ENCODE results near the gene TNN. TPM values are rescaled to one million over a fixed set of nuclear protein-coding genes. Genes with fewer than 3 reads are reported as not detected.

The TNN gene
- polyA plus RNA-seq, 3 donors, result 2.3 to 3.3 (median 2.5) TPM

- no peak for DNase-seq (ENCODE audit: extremely low read depth in 1 of 11, low read depth in 9 of 11, low spot score in 4 of 11)
Measured at GRCh38 chr1:175131095-175131494, 63.5 kb downstream of the TNN start.

- no peak for DNase-seq (ENCODE audit: extremely low read depth in 1 of 11, low read depth in 9 of 11, low spot score in 4 of 11)
Measured at GRCh38 chr1:175132436-175132835, 64.8 kb downstream of the TNN start.

GRCh38 chr1:175133673-175134435 lies 66.2 kb downstream of the TNN start:
- DNase-seq (ENCODE audit: extremely low read depth in 1 of 11, low read depth in 9 of 11, low spot score in 4 of 11), result no peak

GRCh38 chr1:175134500-175134899 lies 66.9 kb downstream of the TNN start:
- DNase-seq (ENCODE audit: extremely low read depth in 1 of 11, low read depth in 9 of 11, low spot score in 4 of 11), result no peak

- DNase-seq (ENCODE audit: extremely low read depth in 1 of 11, low read depth in 9 of 11, low spot score in 4 of 11), result no peak
Measured at GRCh38 chr1:175136246-175136645, 68.6 kb downstream of the TNN start.

GRCh38 chr1:175137369-175137768 lies 69.7 kb downstream of the TNN start:
- no peak for DNase-seq (ENCODE audit: extremely low read depth in 1 of 11, low read depth in 9 of 11, low spot score in 4 of 11)

- DNase-seq (ENCODE audit: extremely low read depth in 1 of 11, low read depth in 9 of 11, low spot score in 4 of 11), result no peak
Measured at GRCh38 chr1:175138579-175138978, 70.9 kb downstream of the TNN start.

GRCh38 chr1:175145899-175146528 lies 78.4 kb downstream of the TNN start:
- DNase-seq (ENCODE audit: extremely low read depth in 1 of 11, low read depth in 9 of 11, low spot score in 4 of 11), result no peak

GRCh38 chr1:175146529-175147213 lies 79.0 kb downstream of the TNN start:
- DNase-seq (ENCODE audit: extremely low read depth in 1 of 11, low read depth in 9 of 11, low spot score in 4 of 11), result peak in 8 of 11 donors; percentile 37 to 62 (median 46)

GRCh38 chr1:175147569-175147968 lies 79.9 kb downstream of the TNN start:
- DNase-seq (ENCODE audit: extremely low read depth in 1 of 11, low read depth in 9 of 11, low spot score in 4 of 11), result no peak

GRCh38 chr1:175148068-175148467 lies 80.4 kb downstream of the TNN start:
- DNase-seq (ENCODE audit: extremely low read depth in 1 of 11, low read depth in 9 of 11, low spot score in 4 of 11), result no peak

- DNase-seq (ENCODE audit: extremely low read depth in 1 of 11, low read depth in 9 of 11, low spot score in 4 of 11), result no peak
Measured at GRCh38 chr1:175150596-175151319, 83.1 kb downstream of the TNN start.

GRCh38 chr1:175152006-175152652 lies 84.5 kb downstream of the TNN start:
- DNase-seq (ENCODE audit: extremely low read depth in 1 of 11, low read depth in 9 of 11, low spot score in 4 of 11), result peak in 9 of 11 donors; percentile 18 to 45 (median 36)

- DNase-seq (ENCODE audit: extremely low read depth in 1 of 11, low read depth in 9 of 11, low spot score in 4 of 11), result peak in 9 of 11 donors; percentile 30 to 60 (median 41)
Measured at GRCh38 chr1:175154629-175155472, 87.2 kb downstream of the TNN start.

- no peak for DNase-seq (ENCODE audit: extremely low read depth in 1 of 11, low read depth in 9 of 11, low spot score in 4 of 11)
Measured at GRCh38 chr1:175155473-175155856, 87.8 kb downstream of the TNN start.

- no peak for DNase-seq (ENCODE audit: extremely low read depth in 1 of 11, low read depth in 9 of 11, low spot score in 4 of 11)
Measured at GRCh38 chr1:175155936-175156335, 88.3 kb downstream of the TNN start.

GRCh38 chr1:175157200-175157599 lies 89.6 kb downstream of the TNN start:
- DNase-seq (ENCODE audit: extremely low read depth in 1 of 11, low read depth in 9 of 11, low spot score in 4 of 11), result no peak

- DNase-seq (ENCODE audit: extremely low read depth in 1 of 11, low read depth in 9 of 11, low spot score in 4 of 11), result no peak
Measured at GRCh38 chr1:175158170-175158591, 90.5 kb downstream of the TNN start.

All from renal cortex interstitium (tissue), 11 donors.